Muscle layer of duodenum (tissue), 2 donors: Measurements from ENCODE around the gene CES2.

ENCODE experiments used
- H3K27ac ChIP-seq: one replicate; pipeline ENCODE4 v1.7.0; 2013; ENCODE audit warnings: mild to moderate bottlenecking, low read length
- H3K27me3 ChIP-seq: one replicate; pipeline ENCODE4 v1.7.0; 2013; ENCODE audit warnings: low read depth, mild to moderate bottlenecking, control low read depth, low read length
- H3K36me3 ChIP-seq, 2 donors: one replicate each; pipeline ENCODE4 v1.7.0; 2013; ENCODE audit warnings: low read length in 2 of 2, control low read depth in 1 of 2, mild to moderate bottlenecking in 1 of 2; ENCODE audit not compliant: insufficient read depth in 2 of 2, control insufficient read depth in 1 of 2
- H3K4me1 ChIP-seq, 2 donors: one replicate each; pipeline ENCODE4 v1.7.0; 2013; ENCODE audit warnings: low read length in 2 of 2, mild to moderate bottlenecking in 2 of 2, control low read depth in 1 of 2, moderate library complexity in 1 of 2; ENCODE audit not compliant: insufficient read depth in 2 of 2, control insufficient read depth in 1 of 2
- H3K4me3 ChIP-seq, 2 donors: one replicate each; pipeline ENCODE4 v1.7.0; 2013; ENCODE audit warnings: low read length in 2 of 2, low read depth in 1 of 2, mild to moderate bottlenecking in 1 of 2
- H3K9me3 ChIP-seq, 2 donors: one replicate each; pipeline ENCODE4 v1.7.0; 2013; ENCODE audit warnings: low read length in 2 of 2, control low read depth in 1 of 2, mild to moderate bottlenecking in 1 of 2; ENCODE audit not compliant: control insufficient read depth in 1 of 2
- donor health status: healthy.

The CES2 gene

GRCh38 chr16:66904428-66904845 lies 30.9 kb upstream of the CES2 start:
- H3K4me1 ChIP-seq, result peaks cover 24 to 55% of the 10 kb centered on the region in 2 donors
- H3K27ac ChIP-seq, result peak overlapping the region; percentile 16
- no peaks in the 10 kb centered on the region for H3K27me3 ChIP-seq
- no peaks in the 10 kb centered on the region for H3K9me3 ChIP-seq
- H3K4me3 ChIP-seq, result no peak overlapping the region
- no peaks in the 10 kb centered on the region for H3K36me3 ChIP-seq

- peaks cover 18 to 49% of the 10 kb centered on the region in 2 donors for H3K4me1 ChIP-seq
- H3K27ac ChIP-seq, result peak overlapping the region; percentile 39
- no peaks in the 10 kb centered on the region for H3K27me3 ChIP-seq
- H3K36me3 ChIP-seq, result no peaks in the 10 kb centered on the region
- peak overlapping the region in 1 of 2 donors; percentile 16 for H3K4me3 ChIP-seq
- no peaks in the 10 kb centered on the region for H3K9me3 ChIP-seq
Observed at GRCh38 chr16:66904846-66905632, 30.3 kb upstream of the CES2 start.

- no peaks in the 10 kb centered on the region for H3K9me3 ChIP-seq
- no peaks in the 10 kb centered on the region for H3K36me3 ChIP-seq
- H3K27ac ChIP-seq, result peak overlapping the region; percentile 39
- H3K4me3 ChIP-seq, result peak overlapping the region in 1 of 2 donors; percentile 16
- H3K4me1 ChIP-seq, result peaks cover 12 to 41% of the 10 kb centered on the region in 2 donors
- H3K27me3 ChIP-seq, result no peaks in the 10 kb centered on the region
Observed at GRCh38 chr16:66905633-66906539, 29.4 kb upstream of the CES2 start.

- Histone ChIP-seq H3K36me3 (no peaks in the 10 kb centered on the region), H3K4me1 (peaks cover 6 to 30% of the 10 kb centered on the region in 2 donors), H3K4me3 (no peak overlapping the region), H3K27ac (no peak overlapping the region), H3K9me3 (no peaks in the 10 kb centered on the region), H3K27me3 (no peaks in the 10 kb centered on the region)
Observed at GRCh38 chr16:66906916-66907836, 28.1 kb upstream of the CES2 start.

GRCh38 chr16:66908116-66908515 lies 27.2 kb upstream of the CES2 start:
- no peaks in the 10 kb centered on the region for H3K9me3 ChIP-seq
- no peaks in the 10 kb centered on the region for H3K27me3 ChIP-seq
- peaks cover 6 to 23% of the 10 kb centered on the region in 2 donors for H3K4me1 ChIP-seq
- no peak overlapping the region for H3K4me3 ChIP-seq
- no peak overlapping the region for H3K27ac ChIP-seq
- H3K36me3 ChIP-seq, result no peaks in the 10 kb centered on the region

- Histone ChIP-seq H3K4me3 (no peak overlapping the region), H3K27ac (no peak overlapping the region), H3K4me1 (peaks cover 6 to 14% of the 10 kb centered on the region in 2 donors)
Observed at GRCh38 chr16:66908762-66909559, 26.4 kb upstream of the CES2 start.

GRCh38 chr16:66910175-66910940 lies 25.0 kb upstream of the CES2 start:
- Histone ChIP-seq H3K27ac (no peak overlapping the region), H3K9me3 (no peaks in the 10 kb centered on the region), H3K27me3 (no peaks in the 10 kb centered on the region), H3K4me3 (no peak overlapping the region), H3K36me3 (no peaks in the 10 kb centered on the region), H3K4me1 (peaks cover 2 to 5% of the 10 kb centered on the region in 2 donors)

More at GRCh38 chr16:66908762-66909559, 26.4 kb upstream of the CES2 start:
- no peaks in the 10 kb centered on the region for H3K27me3 ChIP-seq
- no peaks in the 10 kb centered on the region for H3K36me3 ChIP-seq
- H3K9me3 ChIP-seq, result no peaks in the 10 kb centered on the region

GRCh38 chr16:66911112-66911511 lies 24.2 kb upstream of the CES2 start:
- Histone ChIP-seq H3K36me3 (no peaks in the 10 kb centered on the region), H3K9me3 (no peaks in the 10 kb centered on the region), H3K27me3 (no peaks in the 10 kb centered on the region), H3K4me1 (no peaks in the 10 kb centered on the region), H3K4me3 (no peak overlapping the region), H3K27ac (no peak overlapping the region)

GRCh38 chr16:66911801-66912200 lies 23.5 kb upstream of the CES2 start:
- H3K27me3 ChIP-seq, result no peaks in the 10 kb centered on the region
- no peak overlapping the region for H3K4me3 ChIP-seq
- no peak overlapping the region for H3K27ac ChIP-seq
- no peaks in the 10 kb centered on the region for H3K4me1 ChIP-seq
- H3K9me3 ChIP-seq, result no peaks in the 10 kb centered on the region
- no peaks in the 10 kb centered on the region for H3K36me3 ChIP-seq

- Histone ChIP-seq H3K4me3 (no peak overlapping the region), H3K36me3 (no peaks in the 10 kb centered on the region), H3K4me1 (no peaks in the 10 kb centered on the region), H3K27ac (no peak overlapping the region), H3K27me3 (no peaks in the 10 kb centered on the region), H3K9me3 (no peaks in the 10 kb centered on the region)
Observed at GRCh38 chr16:66913081-66913480, 22.2 kb upstream of the CES2 start.
